Lung (tissue), 12 donors: ENCODE results near the gene EEPD1. TPM values are rescaled to one million over a fixed set of nuclear protein-coding genes. Genes with fewer than 3 reads are reported as not detected.

ENCODE experiments used
- ATAC-seq: fragments of 200-7000 bp; cut with Tn5 transposase; one replicate; pipeline ENCODE4 v1.9.1; 2020; ENCODE audit warnings: moderate number of reproducible peaks; ENCODE audit not compliant: insufficient read depth, low FRiP score
- DNase-seq, 3 donors: peaks; one replicate each; pipeline ENCODE4 v3.0.0-alpha.2; 2013 to 2017
- H3K27ac ChIP-seq, 2 donors: one replicate each; pipeline ENCODE4 v1.5.1; 2013; ENCODE audit warnings: mild to moderate bottlenecking in 2 of 2, moderate library complexity in 2 of 2, control low read depth in 1 of 2, inconsistent platforms in 1 of 2, low read depth in 1 of 2, low read length in 1 of 2
- H3K27me3 ChIP-seq, 3 donors: one replicate each; pipeline ENCODE4 v1.5.1; 2013; ENCODE audit warnings: low read length in 2 of 3; ENCODE audit not compliant: control insufficient read depth in 3 of 3, insufficient read depth in 3 of 3
- H3K36me3 ChIP-seq, 4 donors: one replicate each; pipeline ENCODE4 v1.5.1; 2013; ENCODE audit warnings: low read length in 4 of 4, mild to moderate bottlenecking in 1 of 4, moderate library complexity in 1 of 4; ENCODE audit not compliant: control insufficient read depth in 4 of 4, insufficient read depth in 4 of 4
- H3K4me1 ChIP-seq, 5 donors: one replicate each; pipeline ENCODE4 v1.5.1; 2013; ENCODE audit warnings: low read length in 5 of 5, mild to moderate bottlenecking in 2 of 5, moderate library complexity in 1 of 5; ENCODE audit not compliant: control insufficient read depth in 5 of 5, insufficient read depth in 5 of 5
- H3K4me3 ChIP-seq: one replicate; pipeline ENCODE4 v1.5.1; 2013; ENCODE audit warnings: mild to moderate bottlenecking, control low read depth, moderate library complexity
- H3K9ac ChIP-seq, 2 donors: one replicate each; pipeline ENCODE4 v1.5.1; 2013; ENCODE audit warnings: low read length in 2 of 2, control low read depth in 1 of 2; ENCODE audit not compliant: insufficient read depth in 1 of 2
- H3K9me3 ChIP-seq, 4 donors: one replicate each; pipeline ENCODE4 v1.5.1; 2013; ENCODE audit warnings: low read length in 3 of 4, mild to moderate bottlenecking in 1 of 4, moderate library complexity in 1 of 4; ENCODE audit not compliant: control insufficient read depth in 4 of 4, insufficient read depth in 3 of 4
- WGBS, 2 donors: extraction: QIAGEN DNeasy Blood & Tissue Kit; methylation state at CpG; one replicate each; pipeline ENCODE4 v1.1.7; 2013; 5-methylcytosine and 5-hydroxymethylcytosine counted together
- polyA plus RNA-seq, 2 donors: library from polyadenylated mRNA; stranded (reverse); fragments of 200-250 nt; gene quantifications; one replicate each; pipeline ENCODE4 v1.2.1, GENCODE V29; 2013
- total RNA-seq, 2 donors: library from RNA; depleted of rRNA in 1 of 2; stranded (reverse); fragments of >200 nt in 1 of 2; gene quantifications; one replicate each; pipeline ENCODE4 v1.2.1, GENCODE V29; 2014 to 2021
- TF ChIP-seq, protein P1 (sequence below): IDR thresholded peaks from 2 replicates; pipeline ENCODE4 v1.5.1; 2012; ENCODE audit warnings: mild to moderate bottlenecking; ENCODE audit errors: control extremely low read depth, extremely low read depth
- donor health status: control.
- donor health status: control.
- donor health status: Bipolar disorder and iron deficiency.
- donor health status: healthy.
- donor health status: DM: yes; HTN: yes; CAD: no.

The EEPD1 gene
- total and polyA plus RNA-seq, 4 donors, result 5.4 to 15.3 (median 7.9) TPM

- TF ChIP-seq, protein P1, sequence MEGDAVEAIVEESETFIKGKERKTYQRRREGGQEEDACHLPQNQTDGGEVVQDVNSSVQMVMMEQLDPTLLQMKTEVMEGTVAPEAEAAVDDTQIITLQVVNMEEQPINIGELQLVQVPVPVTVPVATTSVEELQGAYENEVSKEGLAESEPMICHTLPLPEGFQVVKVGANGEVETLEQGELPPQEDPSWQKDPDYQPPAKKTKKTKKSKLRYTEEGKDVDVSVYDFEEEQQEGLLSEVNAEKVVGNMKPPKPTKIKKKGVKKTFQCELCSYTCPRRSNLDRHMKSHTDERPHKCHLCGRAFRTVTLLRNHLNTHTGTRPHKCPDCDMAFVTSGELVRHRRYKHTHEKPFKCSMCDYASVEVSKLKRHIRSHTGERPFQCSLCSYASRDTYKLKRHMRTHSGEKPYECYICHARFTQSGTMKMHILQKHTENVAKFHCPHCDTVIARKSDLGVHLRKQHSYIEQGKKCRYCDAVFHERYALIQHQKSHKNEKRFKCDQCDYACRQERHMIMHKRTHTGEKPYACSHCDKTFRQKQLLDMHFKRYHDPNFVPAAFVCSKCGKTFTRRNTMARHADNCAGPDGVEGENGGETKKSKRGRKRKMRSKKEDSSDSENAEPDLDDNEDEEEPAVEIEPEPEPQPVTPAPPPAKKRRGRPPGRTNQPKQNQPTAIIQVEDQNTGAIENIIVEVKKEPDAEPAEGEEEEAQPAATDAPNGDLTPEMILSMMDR, result no peak
- WGBS, 2 donors, result 81 to 93% methylated on average over 7 of the region's 7 CpGs
- H3K36me3 ChIP-seq, result no peaks in the 10 kb centered on the region
- ATAC-seq (no peak), DNase-seq (no peak)
- no peak overlapping the region for H3K4me3 ChIP-seq
- no peaks in the 10 kb centered on the region for H3K9me3 ChIP-seq
- peaks cover 0 to 44% (median 14%) of the 10 kb centered on the region in 5 donors for H3K4me1 ChIP-seq
- H3K27me3 ChIP-seq, result no peaks in the 10 kb centered on the region
- H3K9ac ChIP-seq, result no peak overlapping the region
- no peak overlapping the region for H3K27ac ChIP-seq
Measured at GRCh38 chr7:36226151-36226550, 73.1 kb downstream of the EEPD1 start.

DNA sequence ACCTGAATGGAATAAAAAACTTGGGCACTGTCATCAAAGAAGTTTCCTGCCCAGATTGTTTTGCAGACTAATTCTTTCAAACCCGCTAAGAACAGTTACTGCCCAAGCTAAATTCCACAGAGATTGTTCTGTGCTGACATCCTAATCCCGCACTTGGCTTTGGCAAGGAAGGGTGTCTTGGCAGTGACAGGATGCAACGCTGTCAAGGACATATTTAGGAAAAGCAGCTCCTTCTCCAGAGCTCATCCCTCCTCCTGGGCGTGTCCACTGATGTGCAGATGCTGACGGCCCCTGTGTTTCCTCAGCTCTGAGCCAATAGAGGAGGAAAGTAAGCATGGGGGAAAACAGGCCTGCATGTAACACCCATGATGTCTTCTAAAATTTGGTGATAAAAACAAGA lies 74.2 kb downstream of the EEPD1 start:
- H3K36me3 ChIP-seq, result no peaks in the 10 kb centered on the region
- TF ChIP-seq, protein P1, result no peak
- H3K27ac ChIP-seq, result no peak overlapping the region
- 61 to 74% methylated on average over 5 of the region's 5 CpGs for WGBS, 2 donors
- DNase-seq (peak; percentile 65 to 81 (median 75)), ATAC-seq (no peak)
- H3K4me1 ChIP-seq, result peaks cover 0 to 48% (median 14%) of the 10 kb centered on the region in 5 donors
- H3K27me3 ChIP-seq, result no peaks in the 10 kb centered on the region
- H3K9ac ChIP-seq, result no peak overlapping the region
- no peak overlapping the region for H3K4me3 ChIP-seq
- no peaks in the 10 kb centered on the region for H3K9me3 ChIP-seq

GRCh38 chr7:36228039-36228438 lies 75.0 kb downstream of the EEPD1 start:
- no peaks in the 10 kb centered on the region for H3K9me3 ChIP-seq
- H3K9ac ChIP-seq, result no peak overlapping the region
- H3K27me3 ChIP-seq, result no peaks in the 10 kb centered on the region
- H3K4me1 ChIP-seq, result peaks cover 0 to 57% (median 19%) of the 10 kb centered on the region in 5 donors
- ATAC-seq (no peak), DNase-seq (no peak)
- WGBS, 2 donors, result 63 to 96% methylated on average over 4 of the region's 4 CpGs
- no peak overlapping the region for H3K27ac ChIP-seq
- H3K4me3 ChIP-seq, result no peak overlapping the region
- TF ChIP-seq, protein P1, result no peak
- no peaks in the 10 kb centered on the region for H3K36me3 ChIP-seq

- H3K9ac ChIP-seq, result no peak overlapping the region
- DNase-seq (no peak), ATAC-seq (no peak)
- no peaks in the 10 kb centered on the region for H3K27me3 ChIP-seq
- no peak overlapping the region for H3K4me3 ChIP-seq
- no peaks in the 10 kb centered on the region for H3K9me3 ChIP-seq
- H3K4me1 ChIP-seq, result peaks cover 0 to 28% (median 9%) of the 10 kb centered on the region in 5 donors
- TF ChIP-seq, protein P1, result no peak
- WGBS, 2 donors, result 91 to 98% methylated on average over 6 of the region's 6 CpGs
- H3K27ac ChIP-seq, result no peak overlapping the region
- no peaks in the 10 kb centered on the region for H3K36me3 ChIP-seq
Measured at GRCh38 chr7:36231406-36231805, 78.4 kb downstream of the EEPD1 start.
